MV-4-11 (cell line): Measurements from ENCODE around the gene MYT1.

Experiments
- DNase-seq: peaks from one replicate; lab custom pipeline; 2025; lab: John Stamatoyannopoulos, UW

MYT1 gene

DNA sequence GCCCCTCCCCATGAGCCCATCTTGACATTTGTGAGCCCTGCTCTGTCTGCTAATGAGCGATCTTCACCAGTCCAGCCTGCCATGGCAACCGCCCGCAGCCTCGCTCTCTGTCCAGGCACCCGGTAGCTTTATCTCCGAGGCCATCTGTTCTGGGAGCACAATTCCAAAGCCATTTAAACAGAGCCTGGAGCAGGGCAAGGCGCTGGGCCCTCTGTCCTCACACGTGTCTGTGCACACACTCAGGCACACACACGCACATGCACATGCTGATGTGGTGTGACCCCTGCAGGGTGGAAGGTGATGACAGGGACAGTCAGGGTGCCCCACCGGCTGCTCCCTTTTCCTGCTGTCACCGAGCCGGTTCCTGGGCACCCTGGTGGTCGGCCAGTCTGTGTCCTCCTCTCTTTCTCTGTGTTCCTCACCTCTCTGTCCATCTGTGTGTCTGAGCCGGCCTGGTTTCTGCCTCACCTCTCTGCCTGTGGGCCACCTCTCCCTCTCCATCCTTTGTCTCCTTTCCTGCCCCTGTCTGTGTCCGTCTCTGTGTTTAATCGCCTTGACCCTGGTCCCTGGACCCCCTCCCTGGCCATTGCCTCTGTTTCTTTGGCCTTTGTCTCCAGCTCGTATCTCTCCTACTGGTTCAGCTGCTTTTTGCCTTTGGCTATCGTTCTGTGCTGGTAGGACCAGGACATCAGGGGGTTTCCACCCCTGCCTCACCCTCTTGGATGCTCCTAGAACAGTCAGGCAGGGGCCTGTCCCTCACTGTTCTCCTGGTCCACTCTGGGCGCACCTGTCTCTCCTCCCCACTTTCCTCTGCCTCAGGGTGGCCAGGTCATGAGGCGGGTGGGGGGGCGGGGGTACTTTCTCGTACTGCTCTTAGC, 8.8 kb upstream of the MYT1 start:
- no peak for DNase-seq

DNA sequence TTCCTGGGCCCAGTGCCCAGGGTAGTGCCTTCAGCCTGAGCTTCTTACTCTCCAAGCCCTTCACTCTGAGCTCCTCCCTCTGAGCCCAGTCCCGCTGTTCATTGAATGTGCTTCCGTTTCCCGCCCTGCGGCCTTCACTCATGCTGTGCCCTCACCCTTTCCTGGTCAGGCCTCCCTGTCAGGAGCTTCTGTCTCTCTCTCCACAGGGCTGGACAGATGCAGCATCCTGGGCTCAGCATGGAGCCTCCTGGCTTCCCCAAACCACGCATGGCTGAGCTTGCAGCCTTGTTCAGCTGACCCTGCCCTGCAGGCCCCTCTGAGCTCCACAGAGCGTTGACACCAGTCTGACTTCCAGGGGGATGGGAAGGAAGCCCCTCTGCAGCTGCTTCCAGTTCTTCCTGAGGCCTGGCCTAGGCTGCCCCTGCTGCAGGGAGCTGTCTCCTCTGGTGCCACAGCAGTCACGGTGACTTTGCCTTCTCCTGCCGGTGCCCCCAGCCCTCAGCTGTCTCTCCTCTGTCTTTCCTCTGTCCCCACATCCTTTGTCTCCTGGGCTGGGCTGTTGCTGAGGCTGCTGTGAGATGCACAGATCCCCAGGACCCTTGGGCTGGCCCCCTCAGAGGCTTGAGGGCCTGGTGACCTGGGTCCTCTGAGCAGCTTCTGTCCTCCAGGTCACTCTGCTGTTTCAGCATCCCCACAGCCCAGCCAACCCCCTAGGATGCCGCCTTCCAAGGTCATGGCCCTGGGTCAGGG, 7.9 kb upstream of the MYT1 start:
- DNase-seq = no peak

GRCh38 chr20:64156886-64157875, 7.1 kb upstream of the MYT1 start:
- no peak for DNase-seq

- no peak for DNase-seq
These were observed 6.4 kb upstream of the MYT1 start for GRCh38 chr20:64157878-64158277.

- DNase-seq = no peak
These were observed 5.6 kb upstream of the MYT1 start for GRCh38 chr20:64158346-64159285.

GRCh38 chr20:64159286-64159680, 5.0 kb upstream of the MYT1 start:
- DNase-seq = no peak

DNA sequence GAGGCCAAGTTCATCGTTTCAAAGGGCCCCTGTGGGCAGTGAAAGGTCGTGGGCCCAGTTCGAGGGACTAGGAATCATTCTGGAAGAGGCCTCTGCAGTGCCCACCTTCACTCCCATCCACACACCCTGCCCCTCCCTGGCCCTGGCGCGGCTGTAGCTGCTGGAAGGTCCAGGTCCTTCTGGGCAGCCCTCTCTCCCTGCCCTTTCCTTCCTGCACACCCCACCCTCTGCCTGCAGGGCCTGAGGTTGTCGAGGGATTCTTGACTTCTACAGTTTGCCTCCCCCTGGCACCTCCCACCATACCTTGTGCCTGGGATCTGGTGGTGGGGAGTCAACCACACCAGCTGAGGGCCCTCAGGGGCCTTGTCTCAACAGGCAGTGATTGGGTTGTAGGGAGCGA, 4.5 kb upstream of the MYT1 start:
- DNase-seq = no peak

GRCh38 chr20:64160118-64160517, 4.1 kb upstream of the MYT1 start:
- no peak for DNase-seq

- no peak for DNase-seq
These were observed 3.5 kb upstream of the MYT1 start for GRCh38 chr20:64160526-64161355.

DNA sequence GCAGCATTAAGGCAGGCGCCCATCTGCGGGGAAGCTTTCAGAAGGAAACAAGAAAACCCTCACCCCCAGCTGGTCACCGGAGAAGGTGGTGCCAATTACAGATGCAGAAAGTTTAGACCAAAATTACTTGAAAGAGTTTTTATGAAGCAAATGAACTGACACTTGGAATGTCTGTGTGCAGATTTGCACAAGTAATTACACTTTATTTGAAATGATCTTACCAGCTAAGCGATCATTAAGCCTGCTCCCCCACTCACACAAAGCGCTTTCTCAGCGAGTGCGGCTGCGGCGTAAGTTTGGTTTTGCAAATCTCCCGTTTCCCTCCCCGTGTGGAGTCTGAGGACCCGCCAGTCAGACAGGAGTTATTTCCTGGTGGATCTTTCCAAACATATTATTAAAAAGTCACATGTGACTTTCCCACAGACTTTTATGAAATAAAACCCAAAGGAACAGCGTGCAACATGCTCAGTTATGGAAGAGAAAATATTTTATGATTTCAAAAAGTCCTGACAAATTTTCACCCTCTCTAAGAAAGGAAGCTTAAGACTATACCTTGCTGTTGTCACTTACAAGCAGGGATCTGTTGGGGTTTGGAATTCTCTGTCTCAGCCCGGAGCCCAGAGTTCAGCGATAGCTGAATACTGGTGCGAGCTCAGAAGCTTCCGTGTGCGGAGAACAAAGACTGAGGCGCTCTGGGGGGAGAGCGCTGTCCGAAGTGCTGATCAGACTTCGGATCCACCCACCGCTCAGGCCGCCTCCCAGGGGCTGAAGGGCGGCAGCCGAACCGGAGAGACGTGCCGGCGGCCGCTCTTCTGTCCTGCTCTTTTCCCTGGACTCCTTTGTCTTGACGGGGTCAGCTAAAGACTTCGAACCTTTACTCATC, 2.7 kb upstream of the MYT1 start:
- DNase-seq = no peak

- DNase-seq = no peak
These were observed 1.9 kb upstream of the MYT1 start for GRCh38 chr20:64162239-64162910.

GRCh38 chr20:64163776-64164122, 503 bp upstream of the MYT1 start:
- no peak for DNase-seq

DNA sequence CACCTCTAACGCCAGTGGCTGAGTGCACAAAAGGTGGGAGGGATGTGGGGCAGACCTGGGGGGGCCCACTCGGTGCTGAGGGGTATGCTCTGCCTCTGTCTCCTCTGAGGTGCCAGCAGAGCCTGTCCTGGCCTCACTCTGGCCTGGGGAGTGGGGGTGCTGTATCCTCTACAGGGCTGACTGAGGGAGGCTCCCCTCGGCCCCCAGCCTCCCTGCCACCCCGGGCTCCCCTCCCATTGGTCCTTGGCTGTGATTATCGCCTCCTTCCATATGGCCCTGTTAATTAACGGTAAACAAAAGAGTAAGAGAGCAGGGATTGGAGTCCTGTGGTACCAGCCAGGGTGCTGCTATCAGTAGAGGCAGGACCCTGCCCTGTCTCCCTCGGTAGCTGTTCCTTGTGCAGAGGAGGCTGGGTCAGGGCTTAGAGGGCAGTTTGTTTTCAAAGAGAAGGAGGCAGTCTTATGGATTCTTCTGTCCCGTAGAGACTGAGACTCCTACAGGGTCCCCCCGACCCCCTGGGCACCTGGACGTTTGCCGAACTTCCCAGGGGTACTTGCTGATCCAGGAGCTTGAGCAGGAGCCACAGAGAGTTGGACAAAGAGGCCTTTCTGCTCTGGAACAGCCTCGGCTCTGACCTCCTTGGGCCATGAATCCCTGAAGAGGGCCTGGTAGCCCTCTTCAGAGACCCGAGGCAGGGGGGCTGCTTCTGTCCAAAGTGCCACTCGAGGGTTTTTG, 1.8 kb downstream of the MYT1 start:
- DNase-seq = no peak

GRCh38 chr20:64166721-64167615, 2.7 kb downstream of the MYT1 start:
- DNase-seq = no peak

GRCh38 chr20:64167676-64168075, 3.4 kb downstream of the MYT1 start:
- DNase-seq = no peak

- DNase-seq = peak; percentile 23
These were observed 4.3 kb downstream of the MYT1 start for GRCh38 chr20:64168381-64169090.
